Measurements from ENCODE around the gene ERMP1. TPM values are rescaled to one million over a fixed set of nuclear protein-coding genes. Genes with fewer than 3 reads are reported as not detected.

The ERMP1 gene
- total and polyA plus RNA-seq, 2 of the 8 experiments (the other 6 are each of a cell fraction or from before 2014, with no cell fraction given), result 12.8 to 16.7 TPM

- no peak for TF ChIP-seq SP4 (IDR thresholded peaks at IDR 0.05; ENCODE audit: low read length)
- TF ChIP-seq ATF2 (IDR thresholded peaks at IDR 0.05; ENCODE audit: low read length), result no peak
- TF ChIP-seq RNF2 (IDR thresholded peaks at IDR 0.05; ENCODE audit: borderline replicate concordance, low read depth, low read length, missing control alignments, poor library complexity, severe bottlenecking), result no peak
- no peak for TF ChIP-seq TEAD4 (IDR thresholded peaks at IDR 0.05; ENCODE audit: low read depth, low read length)
- no peak for TF ChIP-seq JUN (IDR thresholded peaks at IDR 0.05; ENCODE audit: low read depth, low read length)
- TF ChIP-seq BRCA1 (IDR thresholded peaks at IDR 0.05; ENCODE audit: low read depth, low read length), result no peak
- no peak for TF ChIP-seq YY1 (IDR thresholded peaks at IDR 0.05; ENCODE audit: low read depth, low read length)
- TF ChIP-seq CBX8 (IDR thresholded peaks at IDR 0.05; ENCODE audit: borderline replicate concordance, low read depth, low read length), result no peak
- no peak for TF ChIP-seq SP1 (IDR thresholded peaks at IDR 0.05; ENCODE audit: low read depth, low read length)
- no peak for TF ChIP-seq EP300 (IDR thresholded peaks at IDR 0.05; ENCODE audit: borderline replicate concordance in 1 of 2, low read depth in 2 of 2, low read length in 2 of 2)
- TF ChIP-seq KDM4A (IDR thresholded peaks at IDR 0.05; ENCODE audit: low read depth, low read length, severe bottlenecking), result no peak
Observed at GRCh38 chr9:5767968-5768932, 64.7 kb downstream of the ERMP1 start (continued).

All from H1 (cell line).